Right lobe of liver (tissue), 4 donors: ENCODE measurements around the gene KCNQ4.

Source experiments
- CTCF ChIP-seq, 4 donors: fragments of 200-600 bp in 3 of 4; fragments of 450-650 bp in 1 of 4; IDR thresholded peaks; one replicate each; pipeline versions ENCODE4 v1.5.1 to v1.8.0; 2016 to 2022; ENCODE audit warnings: antibody characterized with exemption in 4 of 4, mild to moderate bottlenecking in 2 of 4
- POLR2A ChIP-seq: fragments of 450-650 bp; IDR thresholded peaks from one replicate; pipeline ENCODE4 v1.6.1; 2017; ENCODE audit warnings: antibody characterized with exemption, mild to moderate bottlenecking
- donor health status: DM: no; HTN: no; CAD: no.
- donor health status: DM: no; HTN: no; CAD: no.
- donor health status: DM: no; HTN: yes; CAD: no.

DNA sequence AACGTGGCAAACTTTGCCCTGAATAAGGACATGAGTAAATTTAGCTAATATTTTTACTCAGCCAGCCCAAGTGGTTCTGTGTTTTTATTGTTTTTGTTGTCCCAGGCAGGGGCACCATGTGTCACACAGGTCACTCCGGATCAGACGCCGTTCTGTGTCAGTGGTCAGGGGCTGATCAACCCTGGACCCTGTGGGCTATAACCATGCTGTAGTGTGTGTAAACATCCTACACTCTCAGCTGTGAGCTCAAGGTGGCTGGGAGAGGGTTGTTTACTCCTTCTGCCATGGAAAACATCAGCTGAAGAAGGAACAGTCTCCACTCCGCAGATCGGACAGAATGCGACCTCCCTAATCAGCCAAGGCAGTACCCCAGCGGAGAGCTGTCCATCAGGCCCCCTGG is 26.5 kb upstream of the KCNQ4 start:
- TF ChIP-seq CTCF (IDR thresholded peaks at IDR 0.05), result no peak
- no peak for TF ChIP-seq POLR2A
